HepG2 (cell line): Measurements from ENCODE around the gene ATG16L1. TPM values are rescaled to one million over a fixed set of nuclear protein-coding genes. Genes with fewer than 3 reads are reported as not detected.

Source experiments
- ATAC-seq: fragments of 200-7000 bp; cut with Tn5 transposase; 3 replicates; pipeline ENCODE4 v1.9.1; 2020; ENCODE audit warnings: mild to moderate bottlenecking, moderate library complexity
- BruUV-seq: library from RNA; stranded (reverse); fragments of 400-500 nt; replicated peaks from 2 replicates; lab custom pipeline; 2021; lab: Mats Ljungman, UMichigan
- CTCF ChIA-PET: fragments of 300-600 bp; formaldehyde crosslinking; extraction: SDS; loops from one replicate; lab custom pipeline; 2021; ENCODE audit warnings: low total read pairs, inconsistent platforms, low intra/inter-chr PET ratio; lab: Yijun Ruan, JAX
- POLR2A ChIA-PET: fragments of 350-600 bp; sonication (Branson Sonifier 250); formaldehyde crosslinking; loops from one replicate; lab custom pipeline; 2020; ENCODE audit warnings: antibody characterized with exemption, inconsistent platforms; lab: Yijun Ruan, JAX
- DNase-seq: peaks from one replicate; pipeline ENCODE4 v3.0.0-alpha.2; 2015; ENCODE audit warnings: low spot score
- FAIRE-seq: peaks from 3 replicates; lab custom pipeline; 2011; peaks lifted over from hg19 to GRCh38; lab: Jason Lieb, UNC
- H2AFZ ChIP-seq: one replicate; pipeline ENCODE4 v1.6.1; 2011; ENCODE audit warnings: low read length, inconsistent platforms
- H3K27ac ChIP-seq: fragments of 300-600 bp; 3 replicates; pipeline ENCODE4 v1.8.0; 2011; ENCODE audit warnings: mixed run types, mild to moderate bottlenecking, mixed read lengths, low read length, inconsistent platforms; ENCODE audit not compliant: insufficient read depth; ENCODE audit errors: extremely low read length
- H3K27me3 ChIP-seq, 2 experiments: fragments of 200-600 bp in 1 of 2; 2 replicates in 1 of 2; 3 replicates in 1 of 2; pipeline versions ENCODE4 v1.6.0 to v1.8.0; 2011; ENCODE audit warnings: low read length in 2 of 2, mild to moderate bottlenecking in 2 of 2, moderate library complexity in 2 of 2, inconsistent platforms in 1 of 2; ENCODE audit not compliant: insufficient read depth in 2 of 2, control insufficient read depth in 1 of 2
- H3K36me3 ChIP-seq, 2 experiments: fragments of 200-600 bp in 1 of 2; replicated peaks in 1 of 2; 2 replicates in 1 of 2; 3 replicates in 1 of 2; pipeline versions ENCODE4 v1.5.1 to v1.8.0; 2011; ENCODE audit warnings: low read length in 2 of 2, inconsistent platforms in 1 of 2; ENCODE audit not compliant: insufficient read depth in 2 of 2, control insufficient read depth in 1 of 2
- H3K4me1 ChIP-seq: 2 replicates; pipeline ENCODE4 v1.5.1; 2012; ENCODE audit warnings: low read length, inconsistent platforms; ENCODE audit not compliant: insufficient read depth
- H3K4me2 ChIP-seq: 2 replicates; pipeline ENCODE4 v1.6.0; 2011; ENCODE audit warnings: low read depth, low read length, inconsistent platforms
- H3K4me3 ChIP-seq, 3 experiments: fragments of 200-600 bp in 1 of 3; sonication (generic), shearing (Covaris generic) in 1 of 3; replicated peaks in 1 of 3; 2 replicates each; pipeline ENCODE4 v1.5.1; 2011 to 2016; ENCODE audit warnings: low read length in 3 of 3, inconsistent platforms in 2 of 3, low read depth in 2 of 3, mild to moderate bottlenecking in 2 of 3, control low read depth in 1 of 3, mixed read lengths in 1 of 3; ENCODE audit not compliant: insufficient read depth in 1 of 3
- H3K79me2 ChIP-seq: one replicate; pipeline ENCODE4 v1.6.1; 2011; ENCODE audit warnings: low read length, inconsistent platforms; ENCODE audit not compliant: insufficient read depth
- H3K9ac ChIP-seq: 2 replicates; pipeline ENCODE4 v1.6.0; 2011; ENCODE audit warnings: mild to moderate bottlenecking, low read depth, low read length, inconsistent platforms; ENCODE audit not compliant: insufficient read depth
- H3K9me3 ChIP-seq: 2 replicates; pipeline ENCODE4 v1.5.1; 2012; ENCODE audit warnings: mild to moderate bottlenecking, low read length
- H4K20me1 ChIP-seq: 2 replicates; pipeline ENCODE4 v1.6.0; 2011; ENCODE audit warnings: inconsistent platforms, mild to moderate bottlenecking, low read length, moderate library complexity; ENCODE audit not compliant: insufficient read depth
- DDIT3 ChIP-seq: sonication (generic); formaldehyde crosslinking; IDR thresholded peaks from 2 replicates; pipeline ENCODE4 v1.4.0; 2020; ENCODE audit warnings: mild to moderate bottlenecking, missing genetic modification reagents
- MBD4 ChIP-seq: IDR thresholded peaks from 2 replicates; pipeline ENCODE4 v1.6.1; 2012; ENCODE audit warnings: low read length, inconsistent platforms, borderline replicate concordance
- MNT ChIP-seq: fragments of 450-650 bp; IDR thresholded peaks from 2 replicates; pipeline ENCODE4 v1.6.1; 2016
- PLRG1 ChIP-seq: fragments of 450-650 bp; conservative IDR thresholded peaks from 2 replicates; pipeline ENCODE4 v1.6.1; 2016
- SMAD9 ChIP-seq: sonication (generic); formaldehyde crosslinking; IDR thresholded peaks from 2 replicates; pipeline ENCODE4 v1.5.1; 2020; ENCODE audit warnings: mild to moderate bottlenecking, missing genetic modification reagents
- ZHX2 ChIP-seq, 2 experiments: sonication (generic) in 1 of 2; formaldehyde crosslinking in 1 of 2; IDR thresholded peaks; 2 replicates each; pipeline versions ENCODE4 v1.6.1 to v1.9.0; 2014 to 2022; ENCODE audit warnings: antibody characterized with exemption in 1 of 2, borderline replicate concordance in 1 of 2, inconsistent platforms in 1 of 2, low read depth in 1 of 2, missing genetic modification reagents in 1 of 2
- ZNF280B ChIP-seq: sonication (generic); formaldehyde crosslinking; IDR thresholded peaks from 2 replicates; pipeline ENCODE4 v1.5.0; 2020; ENCODE audit warnings: missing genetic modification reagents, mild to moderate bottlenecking, borderline replicate concordance
- ZNF878 ChIP-seq: sonication (generic); formaldehyde crosslinking; IDR thresholded peaks from 2 replicates; pipeline ENCODE4 v1.8.1; 2023; ENCODE audit warnings: mild to moderate bottlenecking, missing genetic modification reagents, moderate library complexity
- WGBS: methylation state at CpG from one replicate; pipeline ENCODE4 v1.1.6; 2017; ENCODE audit warnings: low lambda C conversion rate; 5-methylcytosine and 5-hydroxymethylcytosine counted together
- in situ Hi-C: cut with HindIII; loops from 2 replicates; pipeline ENCODE4 v1.10.0; 2017; ENCODE audit warnings: low pct_unique_long_range_greater_than_20kb; ENCODE audit not compliant: extremely low pct_ligation_motif_present
- intact Hi-C: fragments of 100-400 bp; cut with micrococcal nuclease; formaldehyde crosslinking; loops from one replicate; pipeline ENCODE4 v1.10.0; 2022; ENCODE audit not compliant: unreplicated experiment
- polyA plus RNA-seq, 8 experiments: library from polyadenylated mRNA; depleted of rRNA in 3 of 8; stranded (reverse) in 7 of 8; unstranded in 1 of 8; fragments of >200 nt; fragmentation: Illumina TruSeq in 4 of 8; extraction: Trizol in 4 of 8; gene quantifications; 2 replicates each; pipeline versions ENCODE4 v1.2.1 to v1.2.3, GENCODE V29; 2011 to 2016; ENCODE audit warnings: low read depth in 4 of 8, missing spikeins in 1 of 8, mixed read lengths in 1 of 8; ENCODE audit not compliant: insufficient read depth in 1 of 8
- total RNA-seq, 5 experiments: library from RNA; depleted of rRNA; stranded (reverse); fragments of >200 nt; fragmentation: Illumina TruSeq; extraction: Trizol; gene quantifications; 2 replicates each; pipeline ENCODE4 v1.2.3, GENCODE V29; 2016; ENCODE audit warnings: low read depth in 1 of 5

The ATG16L1 gene
- total and polyA plus RNA-seq, 2 of the 13 experiments (the other 11 are each of a cell fraction or from before 2014, with no cell fraction given): 26.0 to 51.7 TPM

- TF ChIP-seq SMAD9 (CRISPR knock-in tag) (no peak), ZHX2 (IDR thresholded peaks at IDR 0.05; ENCODE audit: low read depth) (no peak), ZHX2 (CRISPR knock-in tag; IDR thresholded peaks at IDR 0.05; ENCODE audit: borderline replicate concordance) (no peak), ZNF878 (CRISPR knock-in tag) (no peak), PLRG1 (no peak), DDIT3 (CRISPR knock-in tag) (no peak), ZNF280B (CRISPR knock-in tag) (no peak), MBD4 (no peak), MNT (no peak)
- H3K79me2 ChIP-seq: no peaks in the 10 kb centered on the region
- WGBS: 13% methylated on average over 2 of the region's 2 CpGs
- CTCF ChIA-PET: no interaction called here
- H2AFZ ChIP-seq: no peak overlapping the region
- no TSS peak for BruUV-seq
- DNase-seq: no peak
- POLR2A ChIA-PET: no interaction called here
- no peak for FAIRE-seq
- H3K27ac ChIP-seq: no peak overlapping the region
- in situ Hi-C loops (no loop called here), intact Hi-C loops (no loop called here)
- H3K4me3 ChIP-seq: no peak overlapping the region
- no peak for ATAC-seq
- no peak overlapping the region for H3K4me2 ChIP-seq
- no peaks in the 10 kb centered on the region for H4K20me1 ChIP-seq
- peaks cover 0 to 20% of the 10 kb centered on the region in 2 experiments; a peak in 3 of 5 replicates for H3K27me3 ChIP-seq
- no peak overlapping the region for H3K9ac ChIP-seq
- no peaks in the 10 kb centered on the region for H3K9me3 ChIP-seq
- no peaks in the 10 kb centered on the region for H3K36me3 ChIP-seq
- peaks cover 19% of the 10 kb centered on the region; the same call in 1 of the 2 replicates for H3K4me1 ChIP-seq
These were observed 10.6 kb upstream of the ATG16L1 start for GRCh38 chr2:233240897-233241296.
